RWPE2 (cell line): ENCODE measurements around the gene RANBP1.

Experiments used
- ATAC-seq: fragments of 200-7000 bp; cut with Tn5 transposase; 3 replicates; pipeline ENCODE4 v1.9.1; 2021; ENCODE audit warnings: low read depth
- DNase-seq: peaks from one replicate; pipeline ENCODE4 v3.0.0-alpha.2; 2020; ENCODE audit warnings: low spot score
- H3K27ac ChIP-seq: fragments of 450-650 bp; 2 replicates; pipeline ENCODE4 v1.5.1; 2017; ENCODE audit warnings: mild to moderate bottlenecking; ENCODE audit not compliant: poor library complexity, severe bottlenecking
- H3K27me3 ChIP-seq: fragments of 250-450 bp; sonication (Bioruptor Pico); 2 replicates; pipeline ENCODE4 v1.5.1; 2021; ENCODE audit warnings: mild to moderate bottlenecking, moderate library complexity; ENCODE audit not compliant: insufficient read depth, poor library complexity, severe bottlenecking
- H3K36me3 ChIP-seq: fragments of 250-450 bp; sonication (Bioruptor Pico); 2 replicates; pipeline ENCODE4 v1.5.1; 2020; ENCODE audit warnings: low read depth, mild to moderate bottlenecking, moderate library complexity
- H3K4me1 ChIP-seq: fragments of 250-450 bp; sonication (Bioruptor Pico); 2 replicates; pipeline ENCODE4 v1.5.1; 2021; ENCODE audit warnings: mild to moderate bottlenecking, moderate library complexity; ENCODE audit not compliant: insufficient read depth, poor library complexity, severe bottlenecking
- H3K4me3 ChIP-seq: fragments of 250-450 bp; sonication (Bioruptor Pico); 2 replicates; pipeline ENCODE4 v1.5.1; 2021; ENCODE audit warnings: mild to moderate bottlenecking, moderate library complexity; ENCODE audit not compliant: severe bottlenecking
- H3K9me3 ChIP-seq: fragments of 250-450 bp; sonication (Bioruptor Pico); 2 replicates; pipeline ENCODE4 v1.5.1; 2021; ENCODE audit warnings: mild to moderate bottlenecking, moderate library complexity; ENCODE audit not compliant: severe bottlenecking
- CTCF ChIP-seq: fragments of 450-650 bp; IDR thresholded peaks from one replicate; pipeline ENCODE4 v1.5.1; 2017; ENCODE audit warnings: mild to moderate bottlenecking, moderate library complexity; ENCODE audit not compliant: poor library complexity, severe bottlenecking

RANBP1 gene

DNA sequence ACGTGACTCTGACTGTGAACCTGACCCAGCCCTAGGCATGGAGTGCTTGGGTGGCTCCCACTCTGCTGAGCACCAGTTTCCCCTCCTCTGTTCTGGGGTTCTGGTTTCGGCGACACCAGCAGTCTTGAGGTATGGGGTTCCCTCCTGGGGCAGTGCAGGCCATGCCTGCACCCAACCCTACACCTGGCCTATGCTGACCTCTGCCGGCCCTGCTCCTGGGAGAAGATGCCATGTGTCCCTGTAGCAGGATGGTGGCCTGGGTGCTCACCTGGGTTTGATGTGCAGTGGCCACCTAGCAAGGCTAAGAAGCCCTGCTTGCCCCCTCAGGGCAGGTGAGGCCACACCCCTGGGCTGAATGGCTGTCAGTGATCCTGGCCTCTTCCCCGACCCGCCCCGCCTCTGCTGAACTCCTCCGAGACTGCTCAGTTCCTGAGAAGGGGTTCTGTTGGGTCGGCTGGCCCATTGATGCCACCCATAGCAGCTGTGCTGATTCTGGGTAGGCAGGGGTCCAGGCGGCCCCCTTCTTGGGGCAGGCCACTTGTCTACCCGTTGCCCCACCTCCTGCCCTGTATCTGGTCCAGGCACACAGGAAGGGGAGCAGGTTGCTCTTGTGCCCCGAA lies 18.1 kb downstream of the RANBP1 start:
- H3K4me3 ChIP-seq = no peak overlapping the region
- ATAC-seq = no peak
- H3K36me3 ChIP-seq = no peaks in the 10 kb centered on the region
- no peak overlapping the region for H3K27ac ChIP-seq
- no peaks in the 10 kb centered on the region for H3K4me1 ChIP-seq
- no peak for DNase-seq
- H3K27me3 ChIP-seq = no peaks in the 10 kb centered on the region
- peaks cover 2% of the 10 kb centered on the region for H3K9me3 ChIP-seq
- TF ChIP-seq CTCF = no peak

- no peak overlapping the region for H3K27ac ChIP-seq
- peaks cover 2% of the 10 kb centered on the region for H3K9me3 ChIP-seq
- no peaks in the 10 kb centered on the region; the same call in 1 of the 2 replicates for H3K36me3 ChIP-seq
- H3K27me3 ChIP-seq = no peaks in the 10 kb centered on the region
- DNase-seq = no peak
- no peak for ATAC-seq
- TF ChIP-seq CTCF = no peak
- no peaks in the 10 kb centered on the region for H3K4me1 ChIP-seq
- no peak overlapping the region for H3K4me3 ChIP-seq
These were observed 19.4 kb downstream of the RANBP1 start for GRCh38 chr22:20135265-20135664.

DNA sequence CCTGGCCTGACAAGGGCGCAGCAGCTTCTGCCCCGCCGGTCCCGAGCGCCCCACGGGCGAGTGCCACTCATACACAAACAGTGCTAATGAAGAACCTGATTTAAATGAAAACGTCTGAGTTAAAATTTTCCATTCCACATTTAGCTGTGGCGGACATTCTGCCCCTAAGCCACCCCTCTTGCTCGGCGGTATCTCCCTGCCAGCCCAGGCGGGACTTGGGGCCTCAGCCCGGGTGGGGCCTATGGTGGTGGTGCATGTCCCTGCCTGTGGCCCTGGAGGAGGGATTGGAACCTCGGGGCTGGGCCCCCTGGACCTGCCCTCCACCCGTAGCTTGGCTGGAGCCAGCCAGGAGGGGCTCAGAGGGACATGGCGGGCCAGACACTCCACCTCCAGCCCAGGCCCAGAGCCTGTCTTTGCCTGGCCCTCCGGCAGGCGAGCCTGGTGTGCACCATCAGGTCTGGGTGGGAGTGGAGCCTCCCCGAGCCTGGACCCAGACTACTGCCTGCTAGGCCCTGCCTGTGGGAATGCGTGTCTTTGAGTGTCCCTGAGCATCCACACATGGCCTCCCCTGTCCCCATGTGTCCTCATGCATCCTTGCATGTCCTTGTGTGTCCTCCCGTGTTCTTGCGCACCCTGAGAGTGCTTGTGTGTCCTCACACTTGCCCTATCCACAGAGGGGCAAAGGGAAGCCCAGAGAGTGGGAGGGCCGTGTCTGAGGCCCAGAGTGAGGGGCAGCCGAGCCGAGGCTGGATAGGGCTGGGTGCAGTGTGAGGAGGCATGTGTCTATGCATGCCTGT lies 20.1 kb downstream of the RANBP1 start:
- Histone ChIP-seq H3K4me1 (no peaks in the 10 kb centered on the region), H3K9me3 (peaks cover 2% of the 10 kb centered on the region), H3K27me3 (no peaks in the 10 kb centered on the region), H3K4me3 (no peak overlapping the region), H3K27ac (no peak overlapping the region), H3K36me3 (no peaks in the 10 kb centered on the region; the same call in 1 of the 2 replicates)
- ATAC-seq (no peak), DNase-seq (no peak)
- no peak for TF ChIP-seq CTCF

DNA sequence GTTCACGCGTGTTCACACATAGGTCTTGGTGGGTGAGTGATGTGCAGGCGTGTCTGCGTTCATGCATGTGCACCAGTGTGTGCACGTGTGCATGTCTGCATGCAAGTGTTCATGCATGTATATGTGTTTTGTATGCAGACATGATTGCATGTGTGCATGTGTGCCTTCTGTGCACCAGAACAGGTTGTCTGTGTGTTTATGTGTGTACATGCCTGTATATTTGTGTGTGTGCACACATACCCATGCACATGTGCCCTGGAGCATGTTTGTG lies 20.6 kb downstream of the RANBP1 start:
- Histone ChIP-seq H3K27me3 (no peaks in the 10 kb centered on the region), H3K4me1 (no peaks in the 10 kb centered on the region), H3K36me3 (no peaks in the 10 kb centered on the region; the same call in 1 of the 2 replicates), H3K9me3 (no peaks in the 10 kb centered on the region), H3K4me3 (no peak overlapping the region), H3K27ac (no peak overlapping the region)
- TF ChIP-seq CTCF = no peak
- no peak for DNase-seq
- ATAC-seq = no peak

DNA sequence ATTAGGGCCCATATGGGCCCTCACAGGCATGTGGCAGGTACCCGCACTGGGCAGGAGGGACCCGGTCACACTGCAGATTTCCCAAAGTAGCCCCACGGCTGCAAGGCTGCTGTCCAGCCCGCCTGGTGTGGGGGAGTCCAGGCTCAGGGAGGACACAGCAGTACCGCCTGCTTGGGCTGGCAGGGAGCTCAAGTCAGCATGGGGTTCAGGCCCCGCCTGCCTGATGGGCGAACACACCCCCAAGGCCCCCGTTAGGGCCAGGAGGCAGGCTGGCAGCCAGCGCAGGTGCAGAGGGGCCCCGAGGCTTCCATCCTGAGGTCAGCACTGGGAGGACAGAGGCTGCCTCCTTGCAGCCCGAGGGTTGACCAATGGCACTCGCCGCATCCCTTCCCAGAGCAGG lies 21.2 kb downstream of the RANBP1 start:
- DNase-seq (no peak), ATAC-seq (no peak)
- no peaks in the 10 kb centered on the region for H3K27me3 ChIP-seq
- H3K4me3 ChIP-seq = no peak overlapping the region
- no peaks in the 10 kb centered on the region for H3K4me1 ChIP-seq
- no peaks in the 10 kb centered on the region for H3K9me3 ChIP-seq
- H3K36me3 ChIP-seq = no peaks in the 10 kb centered on the region; the same call in 1 of the 2 replicates
- TF ChIP-seq CTCF = no peak
- H3K27ac ChIP-seq = no peak overlapping the region
